Dendritic cell treated with granulocyte-macrophage colony-stimulating factor and Interleukin-4, amounts not matched to agents 40 ng/mL and 50 ng/mL, for 4 days (primary cell): ENCODE data around the gene DCLK3.

Experiments used
- H3K27ac Mint-ChIP-seq: one replicate; pipeline ENCODE4 v1.8.0; 2022; ENCODE audit warnings: mild to moderate bottlenecking, mixed read lengths
- H3K27me3 Mint-ChIP-seq: one replicate; pipeline ENCODE4 v1.8.0; 2022; ENCODE audit warnings: mild to moderate bottlenecking, mixed read lengths
- H3K36me3 Mint-ChIP-seq: one replicate; pipeline ENCODE4 v1.8.0; 2022; ENCODE audit warnings: low read depth, mixed read lengths
- H3K4me1 Mint-ChIP-seq: one replicate; pipeline ENCODE4 v1.8.0; 2022; ENCODE audit warnings: low read depth, mixed read lengths
- H3K4me3 Mint-ChIP-seq: one replicate; pipeline ENCODE4 v1.8.0; 2022; ENCODE audit warnings: mild to moderate bottlenecking, moderate library complexity, mixed read lengths
- H3K9me3 Mint-ChIP-seq: one replicate; pipeline ENCODE4 v1.8.0; 2022; ENCODE audit warnings: mixed read lengths
- intact Hi-C: fragments of 100-400 bp; cut with micrococcal nuclease; formaldehyde crosslinking; loops from one replicate; pipeline ENCODE4 v1.15.0; 2022

Gene DCLK3, protein sequence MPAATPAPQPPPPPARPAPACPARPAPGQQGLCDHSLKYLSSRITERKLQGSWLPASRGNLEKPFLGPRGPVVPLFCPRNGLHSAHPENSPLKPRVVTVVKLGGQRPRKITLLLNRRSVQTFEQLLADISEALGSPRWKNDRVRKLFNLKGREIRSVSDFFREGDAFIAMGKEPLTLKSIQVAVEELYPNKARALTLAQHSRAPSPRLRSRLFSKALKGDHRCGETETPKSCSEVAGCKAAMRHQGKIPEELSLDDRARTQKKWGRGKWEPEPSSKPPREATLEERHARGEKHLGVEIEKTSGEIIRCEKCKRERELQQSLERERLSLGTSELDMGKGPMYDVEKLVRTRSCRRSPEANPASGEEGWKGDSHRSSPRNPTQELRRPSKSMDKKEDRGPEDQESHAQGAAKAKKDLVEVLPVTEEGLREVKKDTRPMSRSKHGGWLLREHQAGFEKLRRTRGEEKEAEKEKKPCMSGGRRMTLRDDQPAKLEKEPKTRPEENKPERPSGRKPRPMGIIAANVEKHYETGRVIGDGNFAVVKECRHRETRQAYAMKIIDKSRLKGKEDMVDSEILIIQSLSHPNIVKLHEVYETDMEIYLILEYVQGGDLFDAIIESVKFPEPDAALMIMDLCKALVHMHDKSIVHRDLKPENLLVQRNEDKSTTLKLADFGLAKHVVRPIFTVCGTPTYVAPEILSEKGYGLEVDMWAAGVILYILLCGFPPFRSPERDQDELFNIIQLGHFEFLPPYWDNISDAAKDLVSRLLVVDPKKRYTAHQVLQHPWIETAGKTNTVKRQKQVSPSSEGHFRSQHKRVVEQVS

DNA sequence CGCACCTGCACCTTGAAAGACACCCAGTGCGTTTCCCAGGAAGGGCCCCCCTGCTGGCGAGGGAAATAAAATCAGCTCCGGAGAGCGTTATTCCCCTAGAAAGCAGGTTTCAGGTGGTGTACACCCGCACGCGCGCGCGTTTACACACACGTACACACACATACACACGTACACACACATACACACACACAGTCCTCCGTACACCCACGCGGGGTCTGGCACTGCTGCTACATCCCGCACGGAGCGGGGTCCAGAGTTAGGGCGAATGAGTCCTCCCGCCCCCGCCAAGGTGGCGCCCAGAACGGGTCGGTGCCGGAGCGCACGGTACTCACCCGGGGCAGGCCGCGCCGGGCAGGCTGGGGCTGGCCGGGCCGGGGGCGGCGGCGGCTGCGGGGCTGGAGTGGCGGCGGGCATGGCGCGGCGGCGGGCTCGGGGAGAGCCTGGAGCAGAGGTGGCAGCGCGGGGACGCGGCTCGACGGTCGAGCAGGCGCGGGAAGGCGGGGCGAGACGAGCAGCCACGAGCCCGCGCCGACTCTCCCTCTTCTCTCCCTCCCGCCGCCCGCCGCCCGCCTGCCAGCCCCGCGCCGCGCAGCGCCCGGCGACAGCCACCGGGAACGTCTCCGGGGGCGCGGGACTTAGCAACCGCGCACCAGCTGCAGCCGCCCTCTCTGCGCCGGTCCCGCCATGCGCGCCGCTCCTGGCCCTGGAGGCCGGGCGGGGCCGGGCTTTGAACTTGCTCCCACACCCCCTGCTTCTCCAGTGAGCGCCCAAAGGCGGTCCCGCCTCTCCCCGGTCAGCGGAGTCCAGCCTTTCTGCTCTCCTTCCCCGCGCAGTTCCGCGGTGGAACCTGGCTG, at the start of gene DCLK3:
Gene DCLK3, minus strand, starts transcription at position 704 of the 854 bp plus-strand sequence. Its CDS starts 290 bp downstream, at position 414.
- intact Hi-C loops: no loop called here
- H3K4me1 Mint-ChIP-seq: peaks cover 13% of the 10 kb centered on the region
- no peaks in the 10 kb centered on the region for H3K9me3 Mint-ChIP-seq
- H3K27me3 Mint-ChIP-seq: peaks cover 68% of the 10 kb centered on the region
- no peaks in the 10 kb centered on the region for H3K36me3 Mint-ChIP-seq
- H3K4me3 Mint-ChIP-seq: peak within 1 kb of the TSS; percentile 74
- H3K27ac Mint-ChIP-seq: no peak within 1 kb of the TSS

DNA sequence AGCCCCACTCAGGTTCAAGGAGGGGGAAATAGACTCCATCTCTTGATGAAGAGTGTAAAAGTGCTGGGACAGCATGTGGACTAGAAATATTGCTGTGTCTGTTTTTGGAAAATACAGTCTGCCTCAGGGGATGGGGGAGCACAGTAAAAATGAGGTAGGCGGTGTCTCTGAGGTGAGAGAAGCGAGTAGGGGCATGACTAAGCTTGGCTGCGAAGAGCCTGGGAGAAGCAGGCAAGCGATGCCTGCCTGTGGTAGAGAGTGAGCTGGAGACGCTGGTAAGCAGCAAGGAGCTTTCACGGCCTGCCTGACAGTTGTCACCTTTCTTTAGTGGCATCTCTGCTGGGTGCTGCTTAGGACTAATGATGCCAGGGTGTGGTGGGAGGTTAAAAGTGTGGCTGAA, 49.0 kb upstream of the DCLK3 start:
- no peak overlapping the region for H3K27ac Mint-ChIP-seq
- H3K27me3 Mint-ChIP-seq: peaks cover 4% of the 10 kb centered on the region
- no peak overlapping the region for H3K4me3 Mint-ChIP-seq
- peaks cover 44% of the 10 kb centered on the region for H3K4me1 Mint-ChIP-seq
- intact Hi-C loops: no loop called here
- H3K36me3 Mint-ChIP-seq: no peaks in the 10 kb centered on the region
- H3K9me3 Mint-ChIP-seq: no peaks in the 10 kb centered on the region

DNA sequence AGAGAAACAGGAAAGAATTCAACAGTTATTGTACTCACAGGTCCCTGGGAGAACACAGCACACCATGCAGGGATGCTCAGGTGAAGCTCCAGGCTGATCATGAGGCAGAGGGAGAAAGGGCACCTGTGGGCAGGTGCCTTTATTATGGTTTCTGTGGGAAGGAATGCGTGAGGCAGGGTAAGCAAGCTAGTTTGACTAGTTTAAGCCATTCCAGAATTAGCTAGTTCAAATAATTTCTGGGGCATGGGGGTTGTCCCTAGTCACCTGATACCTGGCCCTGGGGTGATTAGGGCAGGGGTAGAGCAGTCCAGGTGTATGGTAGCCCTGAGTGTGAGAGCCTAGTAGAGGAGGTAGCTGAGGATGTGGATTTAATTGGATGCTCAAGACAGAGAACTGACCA, 47.9 kb upstream of the DCLK3 start:
- H3K36me3 Mint-ChIP-seq: no peaks in the 10 kb centered on the region
- no peak overlapping the region for H3K4me3 Mint-ChIP-seq
- H3K4me1 Mint-ChIP-seq: peaks cover 43% of the 10 kb centered on the region
- no peaks in the 10 kb centered on the region for H3K9me3 Mint-ChIP-seq
- H3K27ac Mint-ChIP-seq: no peak overlapping the region
- intact Hi-C loops: no loop called here
- H3K27me3 Mint-ChIP-seq: peaks cover 4% of the 10 kb centered on the region

DNA sequence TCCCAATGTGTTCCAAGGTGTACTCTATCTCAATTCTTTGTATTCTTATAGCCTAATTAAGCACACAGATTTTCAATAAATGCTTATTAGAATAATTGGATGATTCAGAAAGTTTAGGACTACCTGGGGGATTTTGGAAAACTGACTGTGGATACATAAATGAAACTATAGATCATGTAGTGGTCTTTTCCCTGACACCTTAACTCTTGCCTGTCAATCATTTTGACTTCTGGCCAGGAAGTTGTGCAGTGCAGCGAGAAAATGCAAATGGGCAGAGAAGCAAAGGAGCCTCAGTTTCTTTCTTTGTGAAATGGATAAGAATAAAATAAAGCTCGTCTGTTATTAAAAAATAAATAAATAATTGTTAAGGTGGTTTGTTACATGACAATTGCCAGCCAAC, 47.4 kb upstream of the DCLK3 start:
- no peak overlapping the region for H3K27ac Mint-ChIP-seq

DNA sequence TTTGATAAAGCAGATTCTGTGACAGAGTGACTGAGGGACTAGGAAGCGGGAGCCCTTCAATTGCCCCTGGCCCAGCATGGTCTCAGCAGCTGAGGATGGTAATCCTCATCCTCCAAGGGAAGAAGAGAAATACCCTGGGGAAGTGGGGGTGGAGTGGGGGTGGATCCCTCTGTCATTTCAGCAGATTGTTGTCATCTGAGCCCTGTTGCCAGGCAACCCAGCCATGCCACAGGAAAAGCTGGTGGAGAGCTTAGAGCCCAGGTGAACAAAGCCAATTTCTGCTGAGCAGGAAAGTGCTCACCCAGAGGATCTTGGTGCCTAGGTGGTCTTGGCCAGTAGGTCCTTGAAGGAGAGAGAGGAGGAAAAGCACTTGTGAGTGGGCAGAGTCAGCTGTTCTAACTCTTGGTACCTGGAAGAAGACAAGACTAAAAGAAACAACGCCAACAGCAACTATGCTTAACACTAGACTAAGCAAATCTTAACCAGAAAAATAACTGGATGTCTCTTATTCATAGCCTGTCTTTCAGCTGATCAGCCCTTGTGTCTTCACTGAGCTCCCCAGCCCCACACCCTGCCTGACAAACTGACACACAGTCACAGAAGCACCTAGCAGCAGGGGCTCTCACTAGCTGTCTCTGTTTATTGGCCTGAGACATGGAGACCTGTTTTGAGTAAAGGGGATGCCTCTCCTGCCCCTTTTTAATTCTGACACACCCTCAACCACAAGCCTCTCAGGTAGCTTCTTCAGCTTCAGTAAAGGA, 40.1 kb upstream of the DCLK3 start:
- Mint-ChIP-seq H3K9me3 (peaks cover 13% of the 10 kb centered on the region), H3K36me3 (no peaks in the 10 kb centered on the region), H3K27me3 (peaks cover 11% of the 10 kb centered on the region), H3K4me1 (peaks cover 17% of the 10 kb centered on the region), H3K27ac (no peak overlapping the region), H3K4me3 (no peak overlapping the region)
- intact Hi-C loops: no loop called here

More for the DNA sequence above, 47.4 kb upstream of the DCLK3 start:
- intact Hi-C loops: no loop called here
- Mint-ChIP-seq H3K27me3 (peaks cover 4% of the 10 kb centered on the region), H3K4me3 (no peak overlapping the region), H3K36me3 (no peaks in the 10 kb centered on the region), H3K4me1 (peaks cover 39% of the 10 kb centered on the region), H3K9me3 (peaks cover under 1% of the 10 kb centered on the region)

DNA sequence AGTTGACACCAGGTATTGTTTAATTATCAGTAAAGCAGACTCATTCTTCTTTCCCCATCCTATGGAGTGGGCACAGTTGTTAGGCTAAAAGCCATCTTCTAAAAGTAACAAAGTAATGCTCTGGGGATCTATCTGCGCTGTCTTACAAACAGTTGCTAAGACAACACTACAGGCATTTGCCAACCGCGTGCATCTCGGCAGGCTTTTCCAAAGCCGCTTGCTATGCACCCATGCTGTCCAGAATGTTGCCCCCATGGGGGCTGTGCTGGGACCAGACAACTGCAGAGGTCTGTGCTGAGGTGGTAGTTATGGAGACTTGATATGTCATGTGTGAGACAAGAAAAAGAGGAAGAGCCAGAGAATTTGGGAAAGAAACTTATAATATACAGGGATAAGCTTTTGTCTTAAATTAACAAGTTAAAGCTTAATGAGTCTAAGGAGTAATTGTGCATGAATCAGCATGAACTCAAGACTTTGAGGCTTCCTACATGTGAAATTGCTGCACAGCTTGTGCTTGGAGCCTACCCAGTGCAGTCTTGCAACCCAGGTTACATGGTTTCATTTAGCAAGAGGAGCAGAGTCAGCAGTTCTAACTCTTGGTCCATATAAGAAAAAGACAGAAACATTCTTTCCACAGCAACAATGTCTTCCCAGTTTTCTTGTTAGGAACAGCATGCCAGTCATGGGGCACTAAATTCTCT, 38.9 kb upstream of the DCLK3 start:
- Mint-ChIP-seq H3K4me3 (no peak overlapping the region), H3K27ac (no peak overlapping the region), H3K27me3 (peaks cover 11% of the 10 kb centered on the region), H3K9me3 (peaks cover 13% of the 10 kb centered on the region), H3K36me3 (no peaks in the 10 kb centered on the region), H3K4me1 (peaks cover 10% of the 10 kb centered on the region)
- intact Hi-C loops: no loop called here

DNA sequence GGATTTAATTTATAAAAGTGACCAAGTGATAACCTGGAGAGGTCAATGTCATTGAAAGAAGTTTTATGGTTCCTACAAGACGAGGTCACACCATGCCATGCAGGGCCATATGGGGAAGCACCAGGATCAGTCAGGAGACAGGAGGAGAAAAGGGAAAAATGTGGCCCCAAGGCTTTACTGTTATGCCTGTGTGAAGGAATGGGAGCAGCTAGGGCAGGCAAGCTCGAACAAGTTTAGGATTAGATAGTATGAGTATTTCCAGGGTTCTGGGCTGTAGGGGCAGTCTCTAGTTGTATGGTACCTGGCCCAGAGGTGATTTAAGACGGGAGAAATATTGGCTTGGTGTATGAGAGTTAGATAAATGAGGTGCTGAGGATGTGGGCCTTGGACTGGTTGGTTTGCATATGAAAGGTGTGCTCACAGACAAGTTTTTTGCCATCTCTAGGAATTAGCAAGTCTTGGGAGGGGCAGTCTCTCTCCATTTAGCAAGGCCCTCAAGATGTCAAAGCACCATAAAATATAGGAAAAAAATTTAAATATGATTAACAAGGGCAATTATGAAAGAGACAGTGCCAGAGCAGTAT, 36.3 kb upstream of the DCLK3 start:
- Mint-ChIP-seq H3K27ac (no peak overlapping the region), H3K9me3 (peaks cover under 1% of the 10 kb centered on the region), H3K36me3 (no peaks in the 10 kb centered on the region), H3K27me3 (peaks cover 9% of the 10 kb centered on the region), H3K4me1 (peaks cover 15% of the 10 kb centered on the region), H3K4me3 (no peak overlapping the region)
- intact Hi-C loops: no loop called here

DNA sequence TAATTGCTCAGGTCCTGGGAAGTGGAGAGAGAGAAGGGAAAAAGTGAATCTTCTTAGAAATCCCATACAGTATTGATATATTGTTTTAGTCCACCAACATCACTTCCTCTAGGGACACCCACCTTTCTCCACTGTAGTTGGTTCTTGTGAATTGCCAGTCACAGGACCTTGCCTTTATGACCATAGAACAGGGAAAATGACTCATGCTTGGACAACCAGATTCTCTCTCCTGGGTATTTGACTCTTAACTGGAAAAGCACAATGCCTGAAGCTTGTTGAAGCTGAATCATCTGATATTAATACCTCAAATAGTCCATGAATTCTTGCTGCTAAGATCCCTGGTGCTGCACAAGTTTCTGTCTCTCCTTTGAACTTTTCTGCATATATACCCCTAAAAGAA, 32.5 kb upstream of the DCLK3 start:
- intact Hi-C loops: no loop called here
- Mint-ChIP-seq H3K27me3 (peaks cover 7% of the 10 kb centered on the region), H3K27ac (no peak overlapping the region), H3K4me1 (peaks cover 19% of the 10 kb centered on the region), H3K4me3 (no peak overlapping the region), H3K9me3 (no peaks in the 10 kb centered on the region), H3K36me3 (no peaks in the 10 kb centered on the region)

DNA sequence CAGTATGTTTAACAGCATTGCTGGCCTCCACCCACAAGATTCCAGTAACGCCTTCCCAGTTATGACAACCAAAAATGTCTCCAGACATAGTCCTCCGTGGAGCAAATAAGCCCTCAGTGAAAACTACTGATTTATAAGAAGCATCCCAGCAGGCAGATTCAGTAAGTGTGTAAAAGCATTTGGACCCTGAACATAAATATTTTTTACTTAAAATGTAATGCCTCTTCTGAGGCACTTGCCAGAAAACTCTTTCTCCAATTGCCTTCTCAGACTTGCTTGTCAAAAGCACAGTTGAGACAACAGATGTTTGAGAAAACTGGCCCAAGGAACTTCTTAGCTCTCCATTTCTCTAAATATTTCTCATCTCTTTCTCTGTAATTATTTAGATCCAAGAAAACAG, 31.8 kb upstream of the DCLK3 start:
- H3K36me3 Mint-ChIP-seq: no peaks in the 10 kb centered on the region
- no peaks in the 10 kb centered on the region for H3K9me3 Mint-ChIP-seq
- H3K27me3 Mint-ChIP-seq: peaks cover 5% of the 10 kb centered on the region
- intact Hi-C loops: no loop called here
- H3K27ac Mint-ChIP-seq: no peak overlapping the region
- H3K4me3 Mint-ChIP-seq: no peak overlapping the region
- peaks cover 26% of the 10 kb centered on the region for H3K4me1 Mint-ChIP-seq

DNA sequence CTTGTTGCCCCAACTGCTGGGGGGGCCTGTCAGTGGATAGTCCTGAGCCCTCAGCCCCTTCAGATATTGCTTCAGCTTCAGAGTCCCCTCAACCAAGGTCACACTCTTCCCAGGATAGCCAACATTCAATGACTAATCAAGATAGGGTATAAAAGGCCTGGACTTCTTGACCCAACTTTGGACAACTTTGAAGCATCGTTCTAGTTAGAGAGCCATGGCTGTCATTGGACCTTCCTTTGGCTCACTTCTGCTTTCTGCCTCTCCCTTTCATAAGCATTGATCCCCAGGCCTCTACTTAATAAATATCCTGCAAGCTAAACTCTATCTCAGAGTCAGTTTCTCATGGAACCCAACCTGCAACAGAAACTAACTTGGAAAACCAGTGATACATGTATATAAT, 31.3 kb upstream of the DCLK3 start:
- no peaks in the 10 kb centered on the region for H3K9me3 Mint-ChIP-seq
- no peak overlapping the region for H3K4me3 Mint-ChIP-seq
- no peak overlapping the region for H3K27ac Mint-ChIP-seq
- intact Hi-C loops: no loop called here
- H3K4me1 Mint-ChIP-seq: peaks cover 32% of the 10 kb centered on the region
- H3K27me3 Mint-ChIP-seq: peaks cover 5% of the 10 kb centered on the region
- H3K36me3 Mint-ChIP-seq: no peaks in the 10 kb centered on the region

DNA sequence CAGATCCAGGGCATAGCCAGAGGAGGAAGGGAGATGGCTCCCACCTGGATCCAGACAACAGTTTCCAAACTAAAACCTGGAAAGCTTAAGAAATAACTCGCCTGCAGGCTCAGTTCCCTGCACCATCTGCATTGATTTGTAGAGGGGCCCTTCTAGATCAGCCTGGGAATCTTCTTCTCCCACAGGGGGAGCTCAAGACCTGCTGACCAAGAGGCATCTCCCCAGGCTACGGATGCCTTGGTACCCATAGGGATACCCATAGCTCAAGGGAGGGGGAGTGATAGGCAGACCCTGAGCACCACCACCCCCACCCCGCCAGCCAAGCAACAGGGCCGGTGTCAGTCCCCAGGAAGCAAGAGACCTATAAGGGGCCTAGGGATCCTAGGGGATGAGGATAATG, 28.0 kb upstream of the DCLK3 start:
- Mint-ChIP-seq H3K27me3 (peaks cover 8% of the 10 kb centered on the region), H3K27ac (peak overlapping the region; percentile 5), H3K4me3 (no peak overlapping the region), H3K9me3 (no peaks in the 10 kb centered on the region), H3K4me1 (peaks cover 62% of the 10 kb centered on the region), H3K36me3 (no peaks in the 10 kb centered on the region)
- intact Hi-C loops: no loop called here

DNA sequence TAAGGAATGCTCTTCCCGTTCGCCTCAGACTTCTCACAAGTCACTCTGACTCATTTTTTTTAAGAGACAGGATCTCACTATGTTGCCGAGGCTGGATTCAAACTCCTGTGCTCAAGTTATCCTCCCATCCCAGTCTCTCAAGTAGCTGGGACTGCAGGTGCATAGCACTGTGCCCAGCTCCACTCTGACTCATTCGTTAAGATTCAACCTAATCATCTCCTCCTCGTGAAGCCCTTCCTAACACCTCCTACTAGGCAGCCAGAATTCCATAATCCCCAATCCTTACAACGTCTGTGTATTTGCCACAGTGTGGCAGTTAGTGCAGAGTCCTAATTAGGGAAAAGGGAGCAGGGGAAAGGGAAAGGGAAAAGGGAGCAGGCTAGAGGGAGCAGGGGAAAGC, 26.4 kb upstream of the DCLK3 start:
- Mint-ChIP-seq H3K4me3 (no peak overlapping the region), H3K27me3 (peaks cover 8% of the 10 kb centered on the region), H3K36me3 (no peaks in the 10 kb centered on the region), H3K9me3 (no peaks in the 10 kb centered on the region), H3K27ac (peak overlapping the region; percentile 5), H3K4me1 (peaks cover 73% of the 10 kb centered on the region)
- intact Hi-C loops: no loop called here
